ENCODE data around the gene LSM12. TPM values are rescaled to one million over a fixed set of nuclear protein-coding genes. Genes with fewer than 3 reads are reported as not detected.
"Not testable (repeated sequence)": the region's sequence is repeated elsewhere in the genome, so short reads cannot be mapped to it uniquely, and the experiment has no call there.

The LSM12 gene
- total RNA-seq, 1 donor from 2014 or later = 69.6 TPM

GRCh38 chr17:44024271-44024663 lies 42.2 kb downstream of the LSM12 start:
- no peaks in the 10 kb centered on the region for H3K9me3 Mint-ChIP-seq
- Histone ChIP-seq H3K9me3 (ENCODE audit: low read depth) (no peaks in the 10 kb centered on the region), H4K20me1 (ENCODE audit: low read depth) (peaks cover 3% of the 10 kb centered on the region), H3K36me3 (no peaks in the 10 kb centered on the region), H3K4me1 (no peaks in the 10 kb centered on the region), H3K27ac (no peak overlapping the region), H3K9ac (no peak overlapping the region), H2AFZ (replicated peaks) (no peak overlapping the region), H3K4me2 (no peak overlapping the region), H3K27me3 (no peaks in the 10 kb centered on the region), H3K79me2 (ENCODE audit: low read depth) (no peaks in the 10 kb centered on the region), H3K4me3 (no peak overlapping the region), H3F3A (ENCODE audit: low read depth) (peaks cover 6% of the 10 kb centered on the region)
- TF ChIP-seq EZH2phosphoT487 (IDR thresholded peaks at IDR 0.05) (no peak), CTCF (IDR thresholded peaks at IDR 0.05) (no peak), EZH2 (IDR thresholded peaks at IDR 0.05) (no peak)
- H3K27ac Mint-ChIP-seq = no peak overlapping the region
- no peak overlapping the region for H3K4me3 Mint-ChIP-seq
- H3K4me1 Mint-ChIP-seq = no peaks in the 10 kb centered on the region
- DNase-seq (ENCODE audit: low spot score) = no peak
- no peaks in the 10 kb centered on the region for H3K27me3 Mint-ChIP-seq (ENCODE audit: insufficient read depth, low read depth)
- H3K36me3 Mint-ChIP-seq = peaks cover 11% of the 10 kb centered on the region

- H3K4me3 ChIP-seq = no peak overlapping the region
- H3F3A ChIP-seq (ENCODE audit: low read depth) = peaks cover 6% of the 10 kb centered on the region
- H3K36me3 ChIP-seq = no peaks in the 10 kb centered on the region
- H3K9me3 ChIP-seq (ENCODE audit: low read depth) = no peaks in the 10 kb centered on the region
- no peak overlapping the region for H2AFZ ChIP-seq (replicated peaks)
- no peak for TF ChIP-seq CTCF (IDR thresholded peaks at IDR 0.05)
- no peak for TF ChIP-seq EZH2 (IDR thresholded peaks at IDR 0.05)
- TF ChIP-seq EZH2phosphoT487 (IDR thresholded peaks at IDR 0.05) = no peak
- H3K4me2 ChIP-seq = no peak overlapping the region
- H3K27ac ChIP-seq = no peak overlapping the region
- no peak overlapping the region for H3K9ac ChIP-seq
- H3K27me3 ChIP-seq = no peaks in the 10 kb centered on the region
- no peaks in the 10 kb centered on the region for H3K4me1 ChIP-seq
- Mint-ChIP-seq H3K36me3 (peaks cover 8% of the 10 kb centered on the region), H3K4me3 (peak overlapping the region; percentile 38), H3K9me3 (no peaks in the 10 kb centered on the region), H3K27me3 (ENCODE audit: insufficient read depth, low read depth) (no peaks in the 10 kb centered on the region), H3K4me1 (no peaks in the 10 kb centered on the region), H3K27ac (no peak overlapping the region)
- no peak for DNase-seq (ENCODE audit: low spot score)
- no peaks in the 10 kb centered on the region for H3K79me2 ChIP-seq (ENCODE audit: low read depth)
- peaks cover 3% of the 10 kb centered on the region for H4K20me1 ChIP-seq (ENCODE audit: low read depth)
These were observed 42.8 kb downstream of the LSM12 start for GRCh38 chr17:44023545-44024270.

- no peaks in the 10 kb centered on the region for H3K4me1 Mint-ChIP-seq
- no peak for DNase-seq (ENCODE audit: low spot score)
- H2AFZ ChIP-seq (replicated peaks) = no peak overlapping the region
These were observed 44.2 kb downstream of the LSM12 start for GRCh38 chr17:44022246-44022645.

GRCh38 chr17:44021227-44021626 lies 45.2 kb downstream of the LSM12 start:
- H3K9ac ChIP-seq; H3F3A ChIP-seq (ENCODE audit: low read depth); H3K4me1 ChIP-seq; H2AFZ ChIP-seq (replicated peaks); H3K27ac Mint-ChIP-seq; H3K4me1 Mint-ChIP-seq; H3K79me2 ChIP-seq (ENCODE audit: low read depth); DNase-seq (ENCODE audit: low spot score); H3K36me3 ChIP-seq; H3K27ac ChIP-seq; H3K4me2 ChIP-seq; H3K27me3 Mint-ChIP-seq (ENCODE audit: insufficient read depth, low read depth); H3K4me3 Mint-ChIP-seq; H3K36me3 Mint-ChIP-seq; H3K27me3 ChIP-seq; H3K4me3 ChIP-seq; H3K9me3 Mint-ChIP-seq; H3K9me3 ChIP-seq (ENCODE audit: low read depth); H4K20me1 ChIP-seq (ENCODE audit: low read depth): not testable (repeated sequence)

More at GRCh38 chr17:44022246-44022645, 44.2 kb downstream of the LSM12 start:
- Histone ChIP-seq H4K20me1 (ENCODE audit: low read depth) (peaks cover 3% of the 10 kb centered on the region), H3K4me2 (no peak overlapping the region), H3K4me1 (no peaks in the 10 kb centered on the region), H3K9me3 (ENCODE audit: low read depth) (no peaks in the 10 kb centered on the region), H3K36me3 (no peaks in the 10 kb centered on the region), H3K4me3 (no peak overlapping the region), H3K27ac (no peak overlapping the region), H3F3A (ENCODE audit: low read depth) (peaks cover 6% of the 10 kb centered on the region), H3K9ac (no peak overlapping the region), H3K27me3 (no peaks in the 10 kb centered on the region), H3K79me2 (ENCODE audit: low read depth) (no peaks in the 10 kb centered on the region)
- Mint-ChIP-seq H3K27ac (peak overlapping the region; percentile 51), H3K9me3 (no peaks in the 10 kb centered on the region), H3K27me3 (ENCODE audit: insufficient read depth, low read depth) (no peaks in the 10 kb centered on the region), H3K4me3 (no peak overlapping the region), H3K36me3 (peaks cover 8% of the 10 kb centered on the region)
- TF ChIP-seq CTCF (IDR thresholded peaks at IDR 0.05) = no peak

Data from neural progenitor cell (in vitro differentiated cells).